ENCODE measurements around the gene TRPC6.

- TF ChIP-seq CTCF (IDR thresholded peaks at IDR 0.05), result no peak
- no peak for TF ChIP-seq POLR2A (IDR thresholded peaks at IDR 0.05)
These were observed 6.3 kb downstream of the TRPC6 start for GRCh38 chr11:101577461-101577860.

Measured in right lobe of liver (tissue), 4 donors.